Measurements from ENCODE around the gene NHERF2. TPM values are rescaled to one million over a fixed set of nuclear protein-coding genes. Genes with fewer than 3 reads are reported as not detected.

NHERF2 gene
- total RNA-seq, 1 experiment from 2014 or later: 104 TPM

DNA sequence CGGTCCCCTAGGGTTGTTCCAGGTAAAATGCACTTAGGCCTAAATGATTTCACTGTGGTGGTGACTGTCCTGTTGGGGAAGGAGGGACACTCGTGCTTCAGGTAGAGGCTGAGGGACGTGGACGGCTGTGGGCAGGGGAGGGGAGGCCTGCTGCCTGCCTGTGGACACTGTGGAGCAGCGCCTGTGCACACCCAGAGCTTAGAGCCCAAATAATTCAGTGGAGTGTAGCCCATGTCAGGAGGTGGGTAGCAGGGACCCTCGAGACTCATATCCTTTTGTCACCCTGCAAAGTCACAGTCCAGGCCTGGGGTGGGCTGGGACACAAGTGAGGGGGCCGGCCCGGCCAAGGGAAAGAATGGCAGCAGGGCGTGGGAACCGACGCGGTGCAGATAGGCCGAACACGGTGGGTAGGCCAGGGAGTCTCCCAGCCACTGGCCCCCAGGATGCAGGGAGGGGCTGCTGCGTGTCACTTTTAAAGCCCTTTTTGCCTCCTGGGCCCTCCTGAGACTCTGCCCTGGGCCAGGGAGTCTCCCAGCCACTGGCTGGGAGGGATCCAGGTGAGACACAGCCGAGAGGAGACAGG, 733 bp upstream of the NHERF2 start:
- Histone ChIP-seq H3K9me3 (ENCODE audit: insufficient read depth, low read depth) (no peaks in the 10 kb centered on the region), H3F3A (ENCODE audit: insufficient read depth, low read depth) (peaks cover 9% of the 10 kb centered on the region; the same call in 1 of the 2 replicates), H3K27ac (no peak overlapping the region), H3K4me2 (peak overlapping the region; percentile 65), H2AFZ (no peak overlapping the region), H3K9me2 (ENCODE audit: insufficient read depth) (no peaks in the 10 kb centered on the region), H3K27me3 (ENCODE audit: insufficient read depth, low read depth) (no peaks in the 10 kb centered on the region), H3K4me3 (peak overlapping the region; percentile 34; the same call in 1 of the 2 replicates), H3K4me1 (replicated peaks; ENCODE audit: insufficient read depth) (peaks cover 16% of the 10 kb centered on the region), H3K79me2 (ENCODE audit: low read depth) (0 out of 2 replicates have a peak, but pooled peaks cover 4% of the 10 kb centered on the region), H4K20me1 (ENCODE audit: insufficient read depth) (peaks cover 4% of the 10 kb centered on the region; the same call in 1 of the 2 replicates), H3K36me3 (ENCODE audit: low read depth) (no peaks in the 10 kb centered on the region)
- intact Hi-C loops (cut with micrococcal nuclease; ENCODE audit: unreplicated experiment): no loop called here
- no TSS peak for BruUV-seq (replicated peaks)
- ChIA-PET CTCF (interaction anchor here (1.2 kb wide), 1 partner anchor 10 kb away, joined by 5 read pairs; no protein-coding TSS in a partner anchor), POLR2A (ENCODE audit: unreplicated experiment) (no interaction called here)
- no peak for TF ChIP-seq EZH2 (IDR thresholded peaks at IDR 0.05; ENCODE audit: low read depth)
- TF ChIP-seq, protein P1, sequence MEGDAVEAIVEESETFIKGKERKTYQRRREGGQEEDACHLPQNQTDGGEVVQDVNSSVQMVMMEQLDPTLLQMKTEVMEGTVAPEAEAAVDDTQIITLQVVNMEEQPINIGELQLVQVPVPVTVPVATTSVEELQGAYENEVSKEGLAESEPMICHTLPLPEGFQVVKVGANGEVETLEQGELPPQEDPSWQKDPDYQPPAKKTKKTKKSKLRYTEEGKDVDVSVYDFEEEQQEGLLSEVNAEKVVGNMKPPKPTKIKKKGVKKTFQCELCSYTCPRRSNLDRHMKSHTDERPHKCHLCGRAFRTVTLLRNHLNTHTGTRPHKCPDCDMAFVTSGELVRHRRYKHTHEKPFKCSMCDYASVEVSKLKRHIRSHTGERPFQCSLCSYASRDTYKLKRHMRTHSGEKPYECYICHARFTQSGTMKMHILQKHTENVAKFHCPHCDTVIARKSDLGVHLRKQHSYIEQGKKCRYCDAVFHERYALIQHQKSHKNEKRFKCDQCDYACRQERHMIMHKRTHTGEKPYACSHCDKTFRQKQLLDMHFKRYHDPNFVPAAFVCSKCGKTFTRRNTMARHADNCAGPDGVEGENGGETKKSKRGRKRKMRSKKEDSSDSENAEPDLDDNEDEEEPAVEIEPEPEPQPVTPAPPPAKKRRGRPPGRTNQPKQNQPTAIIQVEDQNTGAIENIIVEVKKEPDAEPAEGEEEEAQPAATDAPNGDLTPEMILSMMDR (conservative IDR thresholded peaks at IDR 0.05): no peak
- DNase-seq: no peak

- H3K36me3 ChIP-seq (ENCODE audit: low read depth): no peaks in the 10 kb centered on the region
- DNase-seq: peak in 1 of 2 experiments; percentile 40
- H3K4me2 ChIP-seq: peak overlapping the region; percentile 85
- no peaks in the 10 kb centered on the region for H3K27me3 ChIP-seq (ENCODE audit: insufficient read depth, low read depth)
- no peak overlapping the region for H3K27ac ChIP-seq
- peak overlapping the region; percentile 58 for H3K4me3 ChIP-seq
- ChIA-PET POLR2A (ENCODE audit: unreplicated experiment) (interaction anchor here (0.6 kb wide), 2 partner anchors 63 to 684 kb away, joined by 5 to 7 read pairs; partner anchors contain the start of gene RPS2), CTCF (interaction anchor here (0.6 to 0.7 kb wide), 2 partner anchors 14 to 21 kb away, joined by 5 to 12 read pairs; partner anchors contain the start of gene TSC2)
- H3K4me1 ChIP-seq (replicated peaks; ENCODE audit: insufficient read depth): peaks cover 16% of the 10 kb centered on the region
- no peaks in the 10 kb centered on the region for H3K9me3 ChIP-seq (ENCODE audit: insufficient read depth, low read depth)
- H3K9me2 ChIP-seq (ENCODE audit: insufficient read depth): no peaks in the 10 kb centered on the region
- intact Hi-C loops (cut with micrococcal nuclease; ENCODE audit: unreplicated experiment): no loop called here
- TSS peak; percentile 28 for BruUV-seq (replicated peaks)
- H3F3A ChIP-seq (ENCODE audit: insufficient read depth, low read depth): peaks cover 9% of the 10 kb centered on the region; the same call in 1 of the 2 replicates
- H2AFZ ChIP-seq: 0 out of 2 replicates have a peak overlapping the region, but pooled peaks have one; percentile 22
- 0 out of 2 replicates have a peak, but pooled peaks cover 4% of the 10 kb centered on the region for H3K79me2 ChIP-seq (ENCODE audit: low read depth)
- TF ChIP-seq EZH2 (IDR thresholded peaks at IDR 0.05; ENCODE audit: low read depth): no peak
- TF ChIP-seq, protein P1 (conservative IDR thresholded peaks at IDR 0.05): no peak; the same call in 1 of the 2 replicates
- peaks cover 4% of the 10 kb centered on the region; the same call in 1 of the 2 replicates for H4K20me1 ChIP-seq (ENCODE audit: insufficient read depth)
Observed at GRCh38 chr16:2027024-2028010, 615 bp downstream of the NHERF2 start.

DNA sequence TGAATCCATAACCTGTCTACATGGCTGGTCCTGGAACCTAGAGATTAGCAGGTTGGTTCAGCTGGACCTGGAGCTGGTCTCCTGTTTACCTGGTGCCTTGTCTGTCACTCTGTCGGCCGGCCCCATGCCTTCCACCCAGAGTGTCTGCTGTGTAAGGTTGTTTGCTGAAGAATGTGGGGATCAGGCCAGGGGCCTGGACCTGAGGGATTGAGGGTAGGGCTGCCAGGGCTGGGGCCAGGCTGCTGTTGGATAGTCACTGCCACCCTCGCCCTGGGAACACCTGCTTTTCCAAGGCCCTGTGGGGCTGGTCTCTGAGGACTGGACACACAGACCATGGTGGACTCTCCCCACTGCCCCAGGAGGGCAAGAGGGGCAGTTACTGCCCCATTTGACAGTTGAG, 1.4 kb downstream of the NHERF2 start:
- DNase-seq: no peak
- Histone ChIP-seq H3K9me3 (ENCODE audit: insufficient read depth, low read depth) (no peaks in the 10 kb centered on the region), H2AFZ (no peak overlapping the region), H3K4me3 (no peak overlapping the region), H3K4me1 (replicated peaks; ENCODE audit: insufficient read depth) (peaks cover 13% of the 10 kb centered on the region), H3K36me3 (ENCODE audit: low read depth) (no peaks in the 10 kb centered on the region), H3K27me3 (ENCODE audit: insufficient read depth, low read depth) (no peaks in the 10 kb centered on the region), H3F3A (ENCODE audit: insufficient read depth, low read depth) (peaks cover 9% of the 10 kb centered on the region; the same call in 1 of the 2 replicates), H4K20me1 (ENCODE audit: insufficient read depth) (peaks cover 4% of the 10 kb centered on the region; the same call in 1 of the 2 replicates), H3K4me2 (peak overlapping the region; percentile 85), H3K79me2 (ENCODE audit: low read depth) (0 out of 2 replicates have a peak, but pooled peaks cover 4% of the 10 kb centered on the region), H3K9me2 (ENCODE audit: insufficient read depth) (no peaks in the 10 kb centered on the region), H3K27ac (no peak overlapping the region)
- no TSS peak for BruUV-seq (replicated peaks)
- TF ChIP-seq, protein P1 (conservative IDR thresholded peaks at IDR 0.05): no peak
- TF ChIP-seq EZH2 (IDR thresholded peaks at IDR 0.05; ENCODE audit: low read depth): no peak
- POLR2A ChIA-PET (ENCODE audit: unreplicated experiment): no interaction called here
- CTCF ChIA-PET: no interaction called here
- intact Hi-C loops (cut with micrococcal nuclease; ENCODE audit: unreplicated experiment): no loop called here

Data from PC-9 (cell line).